NCI-H2227 treated with DMSO at 0.1 percent for 48 hours (cell line): Measurements from ENCODE around the gene RAPGEF3.

ENCODE experiments used
- DNase-seq: peaks from one replicate; lab custom pipeline; 2025; lab: John Stamatoyannopoulos, UW

Gene RAPGEF3

GRCh38 chr12:47718531-47718930 lies 40.1 kb downstream of the RAPGEF3 start:
- DNase-seq: no peak

DNA sequence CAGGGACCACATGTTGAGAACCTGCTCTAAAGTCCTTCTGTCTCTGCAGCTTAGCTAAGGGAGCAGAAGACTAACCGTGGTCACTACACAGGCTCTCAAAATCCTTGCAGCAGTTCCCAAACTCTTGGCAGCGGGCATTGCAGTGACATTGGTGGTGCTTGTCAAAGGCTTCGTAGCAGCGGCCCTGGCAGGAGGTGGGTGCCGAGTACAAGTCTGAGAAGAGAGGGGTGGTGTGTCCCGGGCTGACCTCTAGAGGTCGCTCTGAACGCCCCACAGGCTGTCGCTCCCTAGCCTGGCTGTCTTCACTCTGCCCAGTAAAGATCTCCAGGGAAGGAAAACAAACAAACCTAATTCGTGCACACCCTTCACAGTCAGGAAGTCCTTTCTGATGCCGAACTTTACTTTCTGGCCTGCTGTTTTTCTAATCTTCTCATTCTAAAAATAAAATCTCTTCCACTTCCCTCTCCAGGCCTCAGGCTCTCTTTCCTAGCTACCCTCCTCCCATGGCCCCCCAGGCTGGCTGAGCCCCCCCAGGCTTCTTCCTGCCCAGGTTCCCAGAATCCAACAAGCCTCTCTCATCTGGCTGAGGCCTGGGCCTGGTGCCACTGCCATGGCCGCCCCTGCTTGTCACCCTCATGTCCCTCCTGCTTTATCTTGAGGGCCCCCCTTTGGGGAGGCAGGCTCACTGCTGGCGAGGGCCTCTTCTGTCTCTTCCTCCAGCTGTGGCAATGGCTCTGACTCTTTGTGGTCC lies 41.1 kb downstream of the RAPGEF3 start:
- peak; percentile 25 for DNase-seq

- DNase-seq: no peak
Observed at GRCh38 chr12:47717046-47717442, 41.6 kb downstream of the RAPGEF3 start.

GRCh38 chr12:47715877-47716548 lies 42.7 kb downstream of the RAPGEF3 start:
- DNase-seq: no peak

DNA sequence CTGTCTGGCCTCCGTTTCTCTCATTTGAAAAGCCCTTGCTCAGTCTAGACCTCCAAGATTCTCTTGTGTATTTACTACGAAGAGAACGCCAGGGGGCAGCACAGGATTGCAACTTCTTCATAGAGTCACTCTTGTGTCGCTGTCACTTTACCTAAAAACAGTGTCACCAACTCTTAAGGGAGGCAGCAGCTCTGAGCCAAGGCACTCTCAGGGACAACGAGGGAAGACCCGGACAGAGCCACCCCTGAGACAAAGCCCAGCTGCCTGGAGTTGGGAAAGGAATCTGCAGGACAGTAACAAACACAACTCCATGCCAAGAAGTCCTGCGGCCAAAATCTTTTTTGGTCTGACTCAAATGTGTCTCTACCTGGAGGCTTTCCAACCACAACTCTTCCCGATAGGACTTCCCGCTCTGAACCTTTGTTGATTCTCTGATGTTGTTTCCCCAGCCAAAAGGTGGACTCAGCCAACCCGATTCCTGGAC lies 43.2 kb downstream of the RAPGEF3 start:
- DNase-seq: peak; percentile 51

- DNase-seq: no peak
Observed at GRCh38 chr12:47714826-47715386, 43.8 kb downstream of the RAPGEF3 start.

- DNase-seq: no peak
Observed at GRCh38 chr12:47712171-47712570, 46.5 kb downstream of the RAPGEF3 start.

GRCh38 chr12:47711448-47711847 lies 47.2 kb downstream of the RAPGEF3 start:
- DNase-seq: no peak

GRCh38 chr12:47710278-47710677 lies 48.4 kb downstream of the RAPGEF3 start:
- no peak for DNase-seq

- no peak for DNase-seq
Observed at GRCh38 chr12:47709671-47710070, 49.0 kb downstream of the RAPGEF3 start.

DNA sequence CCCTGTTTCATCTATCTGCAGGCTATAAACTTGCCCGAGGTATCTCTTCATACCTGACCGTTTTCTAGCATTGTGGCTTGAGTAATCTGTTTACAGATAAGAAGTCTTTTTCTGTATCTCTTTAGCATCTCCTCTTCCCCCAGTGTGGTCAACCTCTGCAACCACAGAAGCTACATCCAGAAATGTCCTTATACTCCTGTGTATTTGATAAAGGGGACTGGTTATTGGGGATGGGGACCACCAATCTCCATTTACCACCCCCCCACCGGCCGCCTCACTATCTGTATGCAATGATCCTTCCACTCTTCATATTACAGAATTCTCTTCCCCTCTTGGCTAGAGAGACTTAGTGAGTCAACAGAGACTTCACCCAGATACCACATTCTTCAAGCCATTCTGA lies 49.4 kb downstream of the RAPGEF3 start:
- no peak for DNase-seq

DNA sequence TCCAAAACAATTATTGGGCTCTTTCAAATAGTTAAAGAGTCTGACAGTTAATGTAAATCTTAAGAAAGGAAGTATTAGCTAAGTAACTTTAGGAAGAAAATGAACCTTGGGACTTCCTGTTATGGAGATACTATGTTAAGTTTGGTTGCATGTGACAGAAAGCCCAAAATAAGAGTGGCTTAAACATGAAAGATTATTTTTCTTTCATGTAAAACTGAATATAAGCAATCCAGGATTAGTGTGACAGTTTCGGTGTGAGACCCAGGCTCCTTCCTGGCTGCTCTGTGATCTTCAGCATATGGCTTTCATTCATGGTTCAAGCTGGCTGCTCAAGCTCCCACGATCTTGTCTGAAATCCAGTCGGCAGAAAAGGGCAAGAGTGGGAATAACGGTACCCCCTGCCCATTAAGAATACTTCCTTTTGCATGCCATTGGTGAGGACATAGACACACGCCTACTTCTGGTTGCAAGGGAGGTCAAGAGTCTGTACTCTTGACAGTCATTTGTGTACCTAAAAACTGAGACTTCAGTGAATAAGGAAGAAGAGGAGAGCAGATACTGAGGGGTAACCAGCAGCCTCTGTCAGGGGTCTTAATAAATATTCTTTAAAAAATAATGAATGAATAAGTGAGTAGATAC lies 50.7 kb downstream of the RAPGEF3 start:
- DNase-seq: no peak

- DNase-seq: no peak
Observed at GRCh38 chr12:47707355-47707754, 51.3 kb downstream of the RAPGEF3 start.

- peak; percentile 83 for DNase-seq
Observed at GRCh38 chr12:47705566-47706425, 52.9 kb downstream of the RAPGEF3 start, which contains the start of gene RPAP3. RPAP3 (minus strand) TSS chr12:47706030; CDS start chr12:47702840, 3,190 bp downstream.

DNA sequence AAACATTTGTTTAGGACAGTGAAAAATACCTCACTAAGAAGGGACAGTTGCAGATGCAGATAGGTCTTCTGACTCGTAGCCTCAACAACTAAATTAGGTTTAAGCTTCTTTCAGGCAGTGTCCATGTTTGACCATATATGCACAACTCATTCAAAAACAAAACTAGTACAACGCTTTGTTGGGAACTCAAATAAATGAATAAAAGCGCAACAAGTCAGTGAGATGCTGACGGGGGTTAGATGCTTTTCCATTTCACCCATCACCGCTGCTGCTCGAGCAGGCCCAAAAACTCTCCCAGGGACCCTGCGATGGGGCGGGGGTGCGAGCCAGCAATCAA lies 53.5 kb downstream of the RAPGEF3 start:
- no peak for DNase-seq

DNA sequence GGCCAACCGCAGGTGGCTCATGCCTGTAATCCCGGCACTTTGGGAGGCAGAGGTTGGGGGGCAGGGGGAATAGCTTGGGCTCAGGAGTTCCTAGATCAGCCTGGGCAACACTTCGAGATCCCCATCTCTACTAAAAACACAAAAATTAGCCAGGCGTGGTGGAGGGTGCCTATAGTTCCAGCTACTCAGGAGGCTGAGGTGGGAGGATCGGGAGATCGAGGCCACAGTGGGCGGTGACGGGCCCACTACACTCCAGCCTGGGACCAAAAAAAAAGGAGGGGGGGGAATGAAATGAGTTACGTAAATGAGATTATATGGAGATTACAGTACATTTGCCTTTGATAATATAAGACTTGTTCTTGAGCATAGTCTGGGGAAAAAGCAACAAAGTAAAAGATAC lies 54.0 kb downstream of the RAPGEF3 start:
- no peak for DNase-seq

- DNase-seq: no peak
Observed at GRCh38 chr12:47700263-47700662, 58.4 kb downstream of the RAPGEF3 start.

DNA sequence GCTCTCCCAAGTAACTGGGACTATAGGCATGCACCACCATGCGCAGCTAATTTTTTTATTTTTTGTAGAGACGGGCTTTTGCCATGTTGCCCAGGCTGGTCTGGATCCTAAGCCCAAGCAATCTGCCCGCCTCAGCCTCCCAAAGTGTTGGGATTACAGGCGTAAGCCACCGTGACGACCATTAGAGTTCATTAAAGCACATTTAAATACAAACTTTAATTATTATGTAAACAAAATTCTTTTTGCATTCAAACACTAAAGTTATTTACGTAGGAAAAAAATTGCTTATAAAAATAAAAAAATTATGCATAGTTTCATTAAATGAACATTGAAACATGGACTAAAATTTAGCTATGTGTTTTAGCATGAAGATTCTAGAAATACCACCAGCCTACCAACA lies 60.0 kb downstream of the RAPGEF3 start:
- DNase-seq: no peak

DNA sequence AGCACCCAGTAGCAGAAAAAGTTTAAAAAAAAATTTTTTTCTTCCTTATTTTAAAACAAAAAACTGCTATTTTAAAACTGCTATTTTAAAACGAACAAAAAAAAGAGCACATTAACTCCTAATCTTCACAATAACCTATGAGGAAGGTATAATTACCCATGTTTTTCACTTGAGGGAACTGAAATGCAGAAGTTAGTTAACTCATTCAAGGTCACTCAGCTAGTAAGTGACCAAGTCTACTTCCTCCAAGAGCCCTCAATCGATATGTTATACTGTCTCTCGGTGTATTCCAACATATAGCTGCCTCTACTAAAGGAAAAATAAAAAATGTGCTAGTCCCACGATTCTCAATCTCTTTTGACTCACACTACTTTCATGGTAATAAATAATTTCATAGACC lies 60.6 kb downstream of the RAPGEF3 start:
- no peak for DNase-seq

- no peak for DNase-seq
Observed at GRCh38 chr12:47689215-47689614, 69.5 kb downstream of the RAPGEF3 start.

DNA sequence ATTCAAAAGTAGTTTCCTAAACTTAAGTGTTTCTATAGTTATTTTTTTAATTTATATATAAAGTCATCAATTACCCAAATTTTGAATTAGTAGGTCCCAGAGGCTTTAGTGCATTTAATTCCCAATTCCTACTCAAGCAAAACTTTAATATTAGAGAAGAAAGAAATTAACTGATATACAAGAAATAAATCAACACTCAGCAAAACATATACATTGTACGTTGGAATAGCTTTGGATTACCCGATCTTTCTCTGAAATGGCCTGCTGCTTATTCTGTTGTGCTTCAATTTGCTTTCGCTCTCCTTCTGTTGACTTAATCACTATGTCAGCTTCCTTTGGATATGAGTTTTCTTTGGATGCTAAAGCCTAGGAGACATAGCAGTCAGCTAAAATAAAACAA lies 71.0 kb downstream of the RAPGEF3 start:
- DNase-seq: no peak
